HG03095 (cell line): Measurements from ENCODE around the gene APC2.

Experiments used
- ATAC-seq: cut with Tn5 transposase; IDR thresholded peaks from one replicate; pipeline ENCODE4 v1.9.1; 2021; ENCODE audit warnings: moderate library complexity; ENCODE audit not compliant: unreplicated experiment

The APC2 gene

GRCh38 chr19:1445185-1445931 lies 4.6 kb upstream of the APC2 start:
- peak; percentile 70 for ATAC-seq

- no peak for ATAC-seq
These were observed 3.8 kb upstream of the APC2 start for GRCh38 chr19:1445932-1446712.

DNA sequence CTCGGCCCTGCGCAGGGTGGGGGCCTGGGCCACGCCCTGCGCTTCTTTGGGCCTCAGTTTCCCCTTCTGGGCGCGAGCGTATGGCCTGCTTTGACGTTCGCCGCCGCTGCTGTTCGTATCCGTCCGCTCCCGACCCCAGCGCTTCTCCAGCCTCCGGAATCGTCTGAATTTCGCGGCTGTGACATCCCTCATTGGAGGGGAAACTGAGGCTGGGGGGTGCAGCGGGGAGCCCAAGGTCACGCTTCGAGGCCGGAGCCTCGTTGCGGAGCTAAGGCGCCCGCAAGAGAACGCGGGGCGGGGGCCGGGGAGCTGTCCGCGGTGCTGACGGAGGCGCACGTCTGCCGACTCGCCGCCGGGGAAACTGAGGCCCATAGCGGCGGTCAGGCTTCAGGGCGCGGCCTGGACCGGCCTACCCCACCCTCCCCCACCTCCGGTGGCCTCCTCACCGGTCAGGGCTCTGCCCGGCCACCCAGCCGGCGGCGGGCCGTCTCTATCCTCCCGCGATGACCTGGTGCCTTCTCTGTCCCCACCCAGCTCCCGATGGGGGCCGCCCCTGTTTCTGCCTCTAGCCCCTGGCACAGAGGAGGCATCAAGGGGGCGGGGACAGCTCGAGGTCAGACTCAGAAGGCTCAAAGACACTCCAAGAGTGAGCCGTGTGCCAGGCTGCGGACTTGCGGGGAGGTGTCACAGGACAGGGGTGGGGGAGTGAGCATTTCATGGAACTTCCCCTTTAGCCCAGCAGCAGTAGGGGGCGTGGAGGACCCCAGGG lies 3.0 kb upstream of the APC2 start:
- ATAC-seq, result no peak

GRCh38 chr19:1447504-1447903 lies 2.4 kb upstream of the APC2 start:
- ATAC-seq, result no peak

DNA sequence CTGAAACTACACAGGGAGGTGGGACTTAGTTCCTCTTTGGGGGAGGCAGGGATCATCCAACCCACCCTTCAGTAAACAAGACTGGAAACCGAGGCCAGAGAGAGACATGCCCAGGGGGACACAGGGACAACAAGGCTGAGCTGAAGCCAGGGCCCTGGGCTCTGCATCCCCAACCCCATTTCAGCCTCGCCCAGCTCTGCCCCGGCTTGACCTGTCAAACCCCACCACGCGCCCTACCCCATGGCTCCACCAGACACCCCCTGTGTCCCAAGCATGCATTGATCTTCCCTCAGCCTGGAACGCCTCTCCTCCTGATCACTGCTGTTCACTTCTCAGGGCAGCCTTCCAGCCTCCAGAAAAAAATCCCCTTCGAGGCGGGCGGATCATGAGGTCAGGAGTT lies 2.0 kb upstream of the APC2 start:
- ATAC-seq, result no peak

GRCh38 chr19:1450735-1451731 lies 1.1 kb downstream of the APC2 start:
- no peak for ATAC-seq

GRCh38 chr19:1451916-1452801 lies 2.2 kb downstream of the APC2 start:
- no peak for ATAC-seq

DNA sequence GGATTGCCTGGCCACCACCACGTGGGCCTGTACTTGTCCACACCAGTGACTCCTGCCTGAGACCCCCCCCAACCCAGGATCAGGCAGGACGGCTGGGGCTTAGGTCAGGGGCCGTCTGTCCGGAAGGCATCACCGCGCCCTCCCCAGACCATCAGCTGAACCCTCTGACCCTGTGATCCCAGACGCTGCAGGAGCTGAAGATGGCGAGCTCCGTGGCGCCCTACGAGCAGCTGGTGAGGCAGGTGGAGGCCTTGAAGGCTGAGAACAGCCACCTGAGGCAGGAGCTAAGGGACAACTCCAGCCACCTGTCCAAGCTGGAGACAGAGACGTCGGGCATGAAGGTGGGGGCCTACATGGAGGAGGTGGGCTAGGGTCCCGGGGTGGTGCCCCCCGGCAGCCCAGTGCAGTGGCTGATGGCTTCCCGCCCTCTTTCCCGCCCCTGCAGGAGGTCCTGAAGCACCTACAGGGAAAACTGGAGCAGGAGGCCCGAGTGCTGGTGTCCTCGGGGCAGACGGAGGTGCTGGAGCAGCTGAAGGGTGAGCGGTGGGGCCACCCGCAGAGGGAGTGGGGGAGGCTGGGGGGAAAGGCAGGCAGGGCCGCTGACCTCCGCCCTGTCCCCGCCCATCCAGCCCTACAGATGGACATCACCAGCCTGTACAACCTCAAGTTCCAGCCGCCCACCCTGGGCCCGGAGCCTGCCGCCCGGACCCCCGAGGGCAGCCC lies 3.0 kb downstream of the APC2 start:
- no peak for ATAC-seq

DNA sequence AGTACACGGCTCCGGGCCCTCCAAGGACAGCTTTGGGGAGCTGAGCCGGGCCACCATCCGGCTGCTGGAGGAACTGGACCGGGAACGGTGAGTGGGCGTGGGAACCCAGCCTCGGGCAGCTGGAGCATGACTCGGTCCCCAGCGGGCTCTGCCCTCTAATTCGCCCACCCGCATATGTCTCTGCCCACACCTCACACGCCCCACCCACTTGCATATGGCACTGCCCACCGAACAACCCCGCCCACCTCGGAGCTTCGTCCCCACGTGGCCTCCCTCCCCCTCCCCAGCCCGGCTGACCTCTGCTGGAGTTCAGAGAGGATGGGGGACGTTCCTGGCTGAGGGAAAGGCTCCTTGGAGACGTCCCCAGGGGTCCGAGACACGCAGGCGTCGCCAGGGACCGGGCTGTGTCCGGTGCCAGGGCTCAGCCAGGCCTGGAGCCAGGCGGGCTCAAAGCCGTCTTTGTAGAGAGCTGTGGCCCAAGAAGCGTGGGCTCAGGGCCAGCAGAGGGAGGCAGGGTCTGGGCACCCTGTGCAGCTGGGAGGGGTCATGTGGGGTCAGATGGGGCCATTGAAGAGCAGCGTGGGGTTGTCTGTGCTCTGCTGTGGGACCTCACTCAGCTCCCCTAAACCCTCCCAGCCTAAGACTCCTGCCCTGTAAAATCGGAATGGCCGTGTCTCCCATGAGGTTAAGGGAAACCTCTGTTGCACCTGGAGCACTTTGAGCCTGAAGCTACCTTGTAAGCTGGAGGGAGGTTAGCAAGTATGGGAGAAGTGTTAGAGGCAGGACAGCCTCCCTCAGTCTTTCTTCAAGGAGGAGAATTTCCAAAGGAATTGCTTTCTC lies 3.8 kb downstream of the APC2 start:
- ATAC-seq, result no peak

GRCh38 chr19:1455002-1455335 lies 5.0 kb downstream of the APC2 start:
- no peak for ATAC-seq

- ATAC-seq, result no peak
These were observed 5.6 kb downstream of the APC2 start for GRCh38 chr19:1455336-1456120.

- no peak for ATAC-seq
These were observed 6.4 kb downstream of the APC2 start for GRCh38 chr19:1456121-1456900.

GRCh38 chr19:1457031-1457739 lies 7.3 kb downstream of the APC2 start:
- ATAC-seq, result no peak

DNA sequence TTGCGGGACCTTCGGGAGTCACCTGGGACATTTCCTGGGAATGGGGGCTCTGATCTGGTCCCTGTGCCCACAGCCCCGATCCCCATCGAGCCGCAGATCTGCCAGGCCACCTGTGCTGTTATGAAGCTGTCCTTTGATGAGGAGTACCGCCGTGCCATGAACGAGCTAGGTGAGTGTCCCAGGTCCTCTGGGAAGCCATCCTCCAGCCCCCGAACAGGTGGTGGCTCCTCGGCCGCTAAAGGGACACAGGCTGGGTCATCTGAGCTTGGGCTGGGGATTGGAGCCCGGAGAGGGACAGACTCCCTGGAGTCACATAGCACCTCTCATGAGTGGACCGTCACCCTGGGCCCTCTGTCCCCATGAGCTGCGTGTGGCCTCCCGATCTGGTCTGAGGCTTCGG lies 8.0 kb downstream of the APC2 start:
- no peak for ATAC-seq

- ATAC-seq, result no peak
These were observed 9.6 kb downstream of the APC2 start for GRCh38 chr19:1459479-1459878.
